Parathyroid adenoma (tissue), 2 donors: ENCODE measurements around the gene SLC2A11.

ENCODE experiments used
- H2AFZ ChIP-seq: fragments of 300-600 bp; sonication (generic); one replicate; pipeline ENCODE4 v1.7.0; 2017; ENCODE audit warnings: antibody characterized with exemption, mild to moderate bottlenecking
- H3K27ac ChIP-seq: fragments of 300-600 bp; sonication (generic); one replicate; pipeline ENCODE4 v1.7.0; 2017
- H3K27me3 ChIP-seq: fragments of 300-600 bp; sonication (generic); one replicate; pipeline ENCODE4 v1.7.0; 2017; ENCODE audit warnings: low read length; ENCODE audit not compliant: control insufficient read depth, insufficient read depth
- H3K36me3 ChIP-seq: fragments of 300-600 bp; sonication (generic); one replicate; pipeline ENCODE4 v1.7.0; 2017; ENCODE audit warnings: low read length; ENCODE audit not compliant: control insufficient read depth, insufficient read depth
- H3K4me1 ChIP-seq: fragments of 300-600 bp; sonication (generic); one replicate; pipeline ENCODE4 v1.7.0; 2017; ENCODE audit warnings: control low read depth
- H3K4me2 ChIP-seq: fragments of 300-600 bp; sonication (generic); one replicate; pipeline ENCODE4 v1.7.0; 2017; ENCODE audit warnings: low read length
- H3K4me3 ChIP-seq: fragments of 300-600 bp; sonication (generic); one replicate; pipeline ENCODE4 v1.7.0; 2017; ENCODE audit warnings: low read depth, low read length
- H3K79me2 ChIP-seq: fragments of 300-600 bp; sonication (generic); one replicate; pipeline ENCODE4 v1.7.0; 2017; ENCODE audit warnings: control low read depth
- H3K9ac ChIP-seq: fragments of 300-600 bp; sonication (generic); one replicate; pipeline ENCODE4 v1.7.0; 2017; ENCODE audit warnings: mild to moderate bottlenecking
- H3K9me3 ChIP-seq: fragments of 300-600 bp; sonication (generic); one replicate; pipeline ENCODE4 v1.7.0; 2017; ENCODE audit warnings: low read length; ENCODE audit not compliant: control insufficient read depth
- CTCF ChIP-seq: fragments of 300-600 bp; sonication (generic); IDR thresholded peaks from one replicate; pipeline ENCODE4 v1.7.0; 2017; ENCODE audit warnings: antibody characterized with exemption, mild to moderate bottlenecking
- donor health status: primary hyperparathyroidism.

Gene SLC2A11

GRCh38 chr22:23837496-23837859, 20.2 kb upstream of the SLC2A11 start:
- Histone ChIP-seq H3K9ac (no peak overlapping the region), H3K9me3 (no peaks in the 10 kb centered on the region), H3K79me2 (no peaks in the 10 kb centered on the region), H3K36me3 (no peaks in the 10 kb centered on the region), H3K27ac (no peak overlapping the region), H3K27me3 (no peaks in the 10 kb centered on the region), H3K4me1 (no peaks in the 10 kb centered on the region), H3K4me2 (no peak overlapping the region), H3K4me3 (no peak overlapping the region), H2AFZ (no peak overlapping the region)
- no peak for TF ChIP-seq CTCF

GRCh38 chr22:23837911-23838680, 19.6 kb upstream of the SLC2A11 start:
- Histone ChIP-seq H3K4me3 (no peak overlapping the region), H3K4me2 (no peak overlapping the region), H2AFZ (no peak overlapping the region), H3K4me1 (no peaks in the 10 kb centered on the region), H3K9me3 (no peaks in the 10 kb centered on the region), H3K27ac (no peak overlapping the region), H3K36me3 (no peaks in the 10 kb centered on the region), H3K9ac (no peak overlapping the region), H3K79me2 (no peaks in the 10 kb centered on the region), H3K27me3 (no peaks in the 10 kb centered on the region)
- no peak for TF ChIP-seq CTCF

- no peak within 1 kb of the TSS for H3K27ac ChIP-seq
Observed at GRCh38 chr22:23838681-23839468, 18.8 kb upstream of the SLC2A11 start, which contains the start of gene DERL3. DERL3 (minus strand) TSS chr22:23839006; CDS start chr22:23838987, 19 bp downstream.

GRCh38 chr22:23840026-23840425, 17.6 kb upstream of the SLC2A11 start:
- no peaks in the 10 kb centered on the region for H3K9me3 ChIP-seq
- peaks cover 5% of the 10 kb centered on the region for H3K4me1 ChIP-seq
- H2AFZ ChIP-seq = no peak overlapping the region
- H3K36me3 ChIP-seq = no peaks in the 10 kb centered on the region
- H3K9ac ChIP-seq = no peak overlapping the region
- no peaks in the 10 kb centered on the region for H3K27me3 ChIP-seq
- H3K4me3 ChIP-seq = no peak overlapping the region
- TF ChIP-seq CTCF = no peak
- no peak overlapping the region for H3K4me2 ChIP-seq
- no peaks in the 10 kb centered on the region for H3K79me2 ChIP-seq
- H3K27ac ChIP-seq = no peak overlapping the region

More at GRCh38 chr22:23838681-23839468, 18.8 kb upstream of the SLC2A11 start, which contains the start of gene DERL3:
- Histone ChIP-seq H3K4me2 (peak within 1 kb of the TSS; percentile 88), H3K36me3 (no peaks in the 10 kb centered on the region), H3K4me1 (no peaks in the 10 kb centered on the region), H3K79me2 (no peaks in the 10 kb centered on the region), H2AFZ (peak within 1 kb of the TSS; percentile 79), H3K27me3 (no peaks in the 10 kb centered on the region), H3K9me3 (no peaks in the 10 kb centered on the region), H3K9ac (no peak within 1 kb of the TSS), H3K4me3 (peak within 1 kb of the TSS; percentile 62)
- TF ChIP-seq CTCF = no peak
